Right lobe of liver (tissue), 6 donors: ENCODE results near the gene PSORS1C2. TPM values are rescaled to one million over a fixed set of nuclear protein-coding genes. Genes with fewer than 3 reads are reported as not detected.

Experiments
- ATAC-seq, 4 donors: fragments of 200-7000 bp; cut with Tn5 transposase; one replicate each; pipeline ENCODE4 v1.9.1; 2020; ENCODE audit warnings: mild to moderate bottlenecking in 4 of 4, moderate library complexity in 4 of 4
- DNase-seq, 3 donors: peaks; one replicate each; pipeline ENCODE4 v3.0.0-alpha.2; 2020
- H3K27ac ChIP-seq, 3 donors: fragments of 200-600 bp; one replicate each; pipeline ENCODE4 v1.8.0; 2022
- H3K27me3 ChIP-seq, 2 donors: fragments of 200-600 bp; one replicate each; pipeline ENCODE4 v1.8.0; 2022
- H3K36me3 ChIP-seq, 4 donors: fragments of 200-600 bp; sonication (generic) in 1 of 4; one replicate each; pipeline versions ENCODE4 v1.5.1 to v1.8.0; 2017 to 2022; ENCODE audit warnings: control low read depth in 1 of 4
- H3K4me1 ChIP-seq, 4 donors: fragments of 200-600 bp; sonication (generic) in 1 of 4; one replicate each; pipeline versions ENCODE4 v1.5.1 to v1.8.0; 2017 to 2022; ENCODE audit warnings: control low read depth in 1 of 4
- H3K4me3 ChIP-seq, 3 donors: fragments of 200-600 bp; one replicate each; pipeline ENCODE4 v1.8.0; 2022
- H3K9me3 ChIP-seq, 4 donors: fragments of 200-600 bp; sonication (generic) in 1 of 4; one replicate each; pipeline versions ENCODE4 v1.5.1 to v1.8.0; 2017 to 2022; ENCODE audit warnings: control low read depth in 1 of 4
- CTCF ChIP-seq, 4 donors: fragments of 200-600 bp in 3 of 4; fragments of 450-650 bp in 1 of 4; IDR thresholded peaks; one replicate each; pipeline versions ENCODE4 v1.5.1 to v1.8.0; 2016 to 2022; ENCODE audit warnings: antibody characterized with exemption in 4 of 4, mild to moderate bottlenecking in 2 of 4
- POLR2A ChIP-seq: fragments of 450-650 bp; IDR thresholded peaks from one replicate; pipeline ENCODE4 v1.6.1; 2017; ENCODE audit warnings: antibody characterized with exemption, mild to moderate bottlenecking
- WGBS: methylation state at CpG from one replicate; pipeline ENCODE4 v1.1.6; 2018; ENCODE audit warnings: low coverage, low lambda C conversion rate; ENCODE audit not compliant: insufficient coverage; ENCODE audit errors: missing lambda C conversion rate; 5-methylcytosine and 5-hydroxymethylcytosine counted together
- intact Hi-C, 2 donors: fragments of 100-400 bp; cut with DNase I; formaldehyde crosslinking; loops; one replicate each; pipeline versions ENCODE4 v1.11.2 to v1.14.1; 2022
- small RNA-seq, 2 experiments: library from RNA; depleted of rRNA; stranded (forward); fragments of <200 nt; gene quantifications; one replicate each; pipeline ENCODE3, GENCODE V24; 2016
- total RNA-seq, 6 experiments: library from RNA; depleted of rRNA in 2 of 6; stranded (reverse); fragments of >200 nt in 2 of 6; fragmentation: NEBNext Ultra II Directional in 3 of 6; extraction: Animal tissue kit (Norgen Biotek cat#: 25700) in 3 of 6; gene quantifications; one replicate each; pipeline versions ENCODE4 v1.1.0 to v1.2.4, GENCODE V29; 2016 to 2023
- donor health status: DM: no; HTN: yes; CAD: no.
- donor health status: DM: no; HTN: no; CAD: no.
- donor health status: DM: no; HTN: no; CAD: no.
- donor health status: DM: no; HTN: yes; CAD: no.
- donor health status: DM: no; HTN: yes; CAD: no.

PSORS1C2 gene
- total RNA-seq, 6 experiments from 2014 or later = not detected

- no peak for TF ChIP-seq CTCF (IDR thresholded peaks at IDR 0.05)
- no peak for TF ChIP-seq POLR2A
- intact Hi-C loops = no loop called here
- no peaks in the 10 kb centered on the region for H3K27me3 ChIP-seq
- no peak overlapping the region for H3K27ac ChIP-seq
- no peak overlapping the region for H3K4me3 ChIP-seq
- H3K4me1 ChIP-seq = peaks cover 0 to 4% (median 0%) of the 10 kb centered on the region in 4 donors
- H3K9me3 ChIP-seq = no peaks in the 10 kb centered on the region
- H3K36me3 ChIP-seq = no peaks in the 10 kb centered on the region
- ATAC-seq (no peak), DNase-seq (no peak)
- 74% methylated on average over 3 of the region's 3 CpGs for WGBS
Measured at GRCh38 chr6:31090275-31090972, 48.4 kb downstream of the PSORS1C2 start.

Small RNAs within 50 kb of the gene (small RNA-seq; reads per million reads assigned to genes)
- gene POLR2LP1 = 0 reads per million in 2 experiments

Other genes with a start within 250 kb of the PSORS1C2 start
- 10 to 100 TPM in 4 of 6 experiments, 1 to 10 TPM in 2; 3.6 to 21.1 (median 17.3) TPM for gene GTF2H4, start 230.9 kb downstream of the PSORS1C2 start, total RNA-seq
- gene VARS2, start 224.8 kb downstream of the PSORS1C2 start, total RNA-seq = 10 to 100 TPM; 21.5 to 36.1 (median 25.9) TPM
- gene SFTA2, start 206.9 kb downstream of the PSORS1C2 start, total RNA-seq = not detected
- not detected for gene MUCL3, start 198.1 kb downstream of the PSORS1C2 start, total RNA-seq
- gene MUC21, start 155.3 kb downstream of the PSORS1C2 start, total RNA-seq = under 1 TPM in 1 of 6 experiments, not detected in 5; 0.11 TPM
- not detected for gene MUC22, start 128.6 kb downstream of the PSORS1C2 start, total RNA-seq
- not detected for gene C6orf15, start 26.5 kb downstream of the PSORS1C2 start, total RNA-seq
- under 1 TPM in 2 of 6 experiments, not detected in 4; 0.07 to 0.42 TPM for gene PSORS1C1, start 24.3 kb downstream of the PSORS1C2 start, total RNA-seq
- gene CDSN, start 18.6 kb downstream of the PSORS1C2 start, total RNA-seq = not detected
- 1 to 10 TPM; 6.0 to 9.1 (median 8.0) TPM for gene CCHCR1, start 18.7 kb upstream of the PSORS1C2 start, total RNA-seq
- gene TCF19, start 19.5 kb upstream of the PSORS1C2 start, total RNA-seq = 1 to 10 TPM in 4 of 6 experiments, under 1 TPM in 2; 0.42 to 4.4 (median 1.3) TPM
- 1 to 10 TPM in 5 of 6 experiments, under 1 TPM in 1; 0.71 to 3.8 (median 2.6) TPM for gene POU5F1, start 31.6 kb upstream of the PSORS1C2 start, total RNA-seq
- gene HLA-C, start 133.0 kb upstream of the PSORS1C2 start, total RNA-seq = 100 to 1,000 TPM; 245 to 565 (median 439) TPM
- 1,000 to 10,000 TPM in 1 of 6 experiments, 100 to 1,000 TPM in 5; 232 to 1,122 (median 585) TPM for gene HLA-B, start 218.1 kb upstream of the PSORS1C2 start, total RNA-seq